GM13976 (cell line): ENCODE data around the gene FKBP1B.
"Not testable (repeated sequence)": the region's sequence is repeated elsewhere in the genome, so short reads cannot be mapped to it uniquely, and the experiment has no call there.

ENCODE experiments used
- DNase-seq: peaks from one replicate; pipeline ENCODE4 v3.0.0; 2012; ENCODE audit warnings: low spot score
- in situ Hi-C: fragments of 300-500 bp; cut with MboI; formaldehyde crosslinking; loops from one replicate; pipeline ENCODE4 v1.12.0; 2022; ENCODE audit warnings: low sequenced_read_pairs, mixed read lengths, inconsistent platforms; ENCODE audit not compliant: unreplicated experiment
- TF ChIP-seq, protein P1 (sequence below): IDR thresholded peaks from 2 replicates; pipeline ENCODE4 v1.5.1; 2012; ENCODE audit warnings: borderline replicate concordance, mild to moderate bottlenecking; ENCODE audit not compliant: insufficient read depth; ENCODE audit errors: extremely low read depth, missing control alignments, control extremely low read depth

FKBP1B gene

DNA sequence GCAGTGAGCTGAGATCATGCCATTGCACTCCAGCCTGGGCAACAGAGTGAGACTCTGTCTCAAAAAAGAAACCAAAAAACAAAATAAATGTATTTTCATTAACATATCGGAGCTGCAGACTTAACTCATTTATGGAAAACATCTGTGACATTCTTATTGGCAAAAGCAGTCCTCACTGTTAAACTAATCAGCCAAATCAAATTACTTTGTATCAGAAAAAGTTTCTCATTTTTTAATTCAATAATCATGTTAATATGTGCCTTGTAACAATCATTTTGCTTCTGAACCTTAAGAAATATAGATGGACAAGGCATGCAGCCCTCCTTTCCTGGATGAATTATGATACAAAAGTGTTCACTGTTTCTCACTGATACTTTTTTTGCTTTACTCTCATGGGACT lies 53.1 kb downstream of the FKBP1B start:
- DNase-seq: no peak
- TF ChIP-seq, protein P1, sequence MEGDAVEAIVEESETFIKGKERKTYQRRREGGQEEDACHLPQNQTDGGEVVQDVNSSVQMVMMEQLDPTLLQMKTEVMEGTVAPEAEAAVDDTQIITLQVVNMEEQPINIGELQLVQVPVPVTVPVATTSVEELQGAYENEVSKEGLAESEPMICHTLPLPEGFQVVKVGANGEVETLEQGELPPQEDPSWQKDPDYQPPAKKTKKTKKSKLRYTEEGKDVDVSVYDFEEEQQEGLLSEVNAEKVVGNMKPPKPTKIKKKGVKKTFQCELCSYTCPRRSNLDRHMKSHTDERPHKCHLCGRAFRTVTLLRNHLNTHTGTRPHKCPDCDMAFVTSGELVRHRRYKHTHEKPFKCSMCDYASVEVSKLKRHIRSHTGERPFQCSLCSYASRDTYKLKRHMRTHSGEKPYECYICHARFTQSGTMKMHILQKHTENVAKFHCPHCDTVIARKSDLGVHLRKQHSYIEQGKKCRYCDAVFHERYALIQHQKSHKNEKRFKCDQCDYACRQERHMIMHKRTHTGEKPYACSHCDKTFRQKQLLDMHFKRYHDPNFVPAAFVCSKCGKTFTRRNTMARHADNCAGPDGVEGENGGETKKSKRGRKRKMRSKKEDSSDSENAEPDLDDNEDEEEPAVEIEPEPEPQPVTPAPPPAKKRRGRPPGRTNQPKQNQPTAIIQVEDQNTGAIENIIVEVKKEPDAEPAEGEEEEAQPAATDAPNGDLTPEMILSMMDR: no peak
- in situ Hi-C loops: loop anchor here (25.0 kb wide), 1 partner anchor 285 kb away; no protein-coding TSS in a partner anchor

DNA sequence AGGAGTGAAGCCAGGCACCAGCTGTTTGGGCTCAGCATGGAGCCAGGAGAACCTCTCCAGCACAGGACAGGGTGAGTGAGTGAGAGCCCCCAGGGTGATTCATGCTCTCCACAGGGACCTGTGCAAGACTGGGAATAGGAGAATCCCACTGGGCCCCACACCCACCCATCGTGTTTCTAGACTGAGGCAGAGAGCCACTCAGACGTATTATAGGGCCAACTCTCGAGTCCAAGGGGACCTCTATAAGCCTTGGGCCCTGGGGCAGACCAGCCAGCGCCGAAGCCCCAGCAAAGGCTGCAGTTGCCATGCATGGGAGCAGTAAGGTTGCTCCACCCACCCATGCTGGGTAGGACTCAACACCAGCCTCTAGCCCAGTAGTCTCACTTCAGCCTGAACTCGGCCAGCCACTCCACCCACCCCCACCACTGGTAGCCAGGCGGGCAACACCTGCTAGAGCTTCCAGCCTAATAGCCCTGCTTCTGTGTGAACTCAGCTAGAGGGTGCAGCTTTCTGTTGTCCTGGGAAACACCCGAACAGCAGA lies 54.6 kb downstream of the FKBP1B start:
- in situ Hi-C loops: loop anchor here (25.0 kb wide), 1 partner anchor 283 kb away; no protein-coding TSS in a partner anchor
- no peak for DNase-seq
- TF ChIP-seq, protein P1: no peak

DNA sequence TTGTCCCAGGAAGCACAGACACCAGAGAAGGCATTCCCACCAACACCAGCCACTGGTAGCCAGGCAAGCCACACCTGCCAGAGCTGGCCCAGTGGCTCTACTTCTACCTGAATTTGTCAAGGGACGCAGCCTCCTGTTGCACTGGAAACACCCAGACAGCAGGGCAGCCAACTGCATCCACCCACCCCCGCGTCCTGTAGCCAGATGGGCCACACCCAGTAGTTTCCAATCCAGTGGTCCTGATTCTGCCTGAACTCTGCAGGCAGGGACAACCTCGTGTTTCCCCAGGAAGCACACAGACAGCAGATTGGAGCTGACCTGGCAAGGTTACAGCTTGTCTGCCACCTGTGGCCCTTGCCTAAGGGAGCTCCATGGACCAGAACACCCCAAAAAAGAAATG lies 55.4 kb downstream of the FKBP1B start:
- TF ChIP-seq, protein P1: no peak
- peak; percentile 32 for DNase-seq
- in situ Hi-C loops: loop anchor here (25.0 kb wide), 1 partner anchor 282 kb away; no protein-coding TSS in a partner anchor

DNA sequence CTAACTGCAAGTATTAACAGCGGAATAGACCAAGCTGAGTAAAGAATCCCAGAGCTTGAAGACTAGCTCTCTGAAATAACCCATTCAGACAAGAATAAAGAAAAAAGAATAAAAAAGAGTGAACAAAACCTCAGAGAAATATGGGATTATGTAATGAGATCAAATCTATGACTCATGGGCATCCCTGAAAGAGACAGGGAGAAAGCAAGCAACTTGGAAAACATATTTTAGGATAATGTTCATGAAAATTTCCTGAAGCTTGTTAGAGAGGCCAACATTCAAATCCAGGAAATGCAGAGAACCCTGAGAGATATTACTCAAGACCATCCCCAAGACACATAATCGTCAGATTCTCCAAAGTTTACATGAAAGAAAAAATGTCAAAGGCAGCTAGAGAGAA lies 56.3 kb downstream of the FKBP1B start:
- TF ChIP-seq, protein P1: no peak
- no peak for DNase-seq
- in situ Hi-C loops: loop anchor here (25.0 kb wide), 1 partner anchor 281 kb away; no protein-coding TSS in a partner anchor

DNA sequence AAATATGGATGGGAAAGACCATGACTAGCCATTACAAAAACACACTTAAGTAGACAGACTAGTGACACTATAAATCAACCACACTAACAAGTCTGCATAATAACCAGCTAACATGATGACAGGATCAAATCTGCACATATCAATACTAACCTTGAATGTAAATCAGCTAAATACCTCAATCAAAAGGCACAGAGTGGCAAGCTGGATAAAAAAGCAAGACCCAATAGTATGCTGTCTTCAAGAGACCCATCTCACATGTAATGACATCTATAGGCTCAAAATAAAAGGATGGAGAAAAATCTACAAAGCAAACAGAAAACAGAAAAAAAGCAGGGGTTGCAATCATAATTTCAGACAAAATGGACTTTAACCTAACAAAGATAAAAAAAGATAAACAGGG lies 57.2 kb downstream of the FKBP1B start:
- in situ Hi-C loops: loop anchor here (25.0 kb wide), 1 partner anchor 281 kb away; no protein-coding TSS in a partner anchor
- TF ChIP-seq, protein P1: no peak
- DNase-seq: no peak

DNA sequence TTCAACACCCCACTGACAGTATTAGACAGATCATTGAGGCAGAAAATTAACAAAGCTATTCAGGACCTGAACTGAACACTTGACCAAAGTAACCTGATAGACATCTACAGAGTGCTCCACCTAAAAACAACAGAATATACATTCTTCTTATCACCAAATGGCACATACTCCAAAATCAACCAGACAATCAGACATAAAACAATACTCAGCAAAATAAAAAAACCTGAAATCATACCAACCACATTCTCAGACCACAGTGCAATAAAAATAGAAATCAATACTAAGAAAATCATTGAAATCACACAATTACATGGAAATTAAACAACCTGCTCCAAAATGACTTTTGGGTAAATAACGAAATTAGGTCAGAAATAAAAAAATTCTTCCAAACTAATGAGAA lies 57.8 kb downstream of the FKBP1B start:
- TF ChIP-seq, protein P1: no peak
- in situ Hi-C loops: loop anchor here (25.0 kb wide), 1 partner anchor 280 kb away; no protein-coding TSS in a partner anchor
- no peak for DNase-seq

DNA sequence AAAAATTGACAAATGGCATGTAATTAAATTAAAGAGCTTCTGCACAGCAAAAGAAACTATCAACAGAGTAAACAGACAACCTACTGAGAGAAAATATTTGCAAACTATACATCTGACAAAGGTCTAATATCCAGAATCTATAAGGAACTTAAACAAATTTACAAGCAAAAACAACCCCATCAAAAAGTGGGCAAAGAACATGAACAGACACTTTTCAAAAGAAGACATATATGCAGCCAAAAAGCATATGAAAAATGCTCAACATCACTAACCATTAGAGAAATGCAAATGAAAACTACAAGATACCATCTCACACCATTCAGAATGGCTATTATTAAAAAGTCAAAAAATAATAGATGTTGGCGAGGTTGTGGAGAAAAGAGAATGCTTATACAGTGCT lies 59.9 kb downstream of the FKBP1B start:
- in situ Hi-C loops: loop anchor here (25.0 kb wide), 1 partner anchor 278 kb away; no protein-coding TSS in a partner anchor
- DNase-seq: not testable (repeated sequence)
